ENCODE measurements around the gene SEC16A. TPM values are rescaled to one million over a fixed set of nuclear protein-coding genes. Genes with fewer than 3 reads are reported as not detected.
"Not testable (repeated sequence)": the region's sequence is repeated elsewhere in the genome, so short reads cannot be mapped to it uniquely, and the experiment has no call there.

SEC16A gene
- total and polyA plus RNA-seq, 8 donors = 51.2 to 79.5 (median 61.3) TPM

DNA sequence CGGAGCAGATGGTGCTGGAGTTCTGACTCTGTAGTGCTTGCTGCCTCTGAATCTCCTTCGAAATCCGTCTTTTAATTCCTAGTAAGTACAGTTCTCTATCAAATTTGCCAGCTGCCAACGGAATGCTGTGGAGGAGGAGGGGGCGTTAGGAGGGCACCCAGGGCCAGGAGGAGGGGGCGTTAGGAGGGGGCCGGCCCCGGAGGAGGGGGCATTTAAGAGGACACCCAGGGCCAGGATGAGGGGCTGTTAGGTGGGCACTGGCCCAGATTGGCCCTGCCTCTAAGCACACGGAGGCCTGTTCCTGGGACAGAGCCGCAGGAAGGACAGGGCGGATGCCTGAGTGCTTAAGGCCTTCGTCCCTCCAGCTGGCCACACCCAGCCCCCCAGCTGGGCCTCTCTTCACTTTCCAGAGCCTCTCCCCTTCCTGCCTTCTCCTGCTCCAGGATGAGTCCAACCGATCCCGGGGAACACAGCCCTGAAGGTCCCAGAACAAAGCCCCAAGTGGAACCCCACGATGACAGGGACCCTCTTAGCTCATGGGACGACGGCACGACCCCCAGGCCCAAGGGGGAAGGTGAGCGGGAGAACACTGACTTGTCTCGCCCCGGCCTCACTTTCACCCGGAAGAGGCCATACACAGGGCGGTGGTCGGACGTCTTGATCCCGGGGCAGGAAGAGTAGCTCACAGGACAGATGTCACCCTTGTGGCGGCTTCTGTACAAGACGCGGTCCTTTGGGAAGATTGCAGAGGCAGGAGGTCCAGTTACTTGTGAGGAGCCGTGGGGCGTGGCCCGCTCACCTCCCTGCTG is 53.0 kb downstream of the SEC16A start:
- Histone ChIP-seq H3K27me3 (no peaks in the 10 kb centered on the region), H3K36me3 (peaks cover 0 to 66% of the 10 kb centered on the region in 2 donors), H3K4me1 (no peaks in the 10 kb centered on the region), H3K27ac (no peak overlapping the region), H3K9me3 (no peaks in the 10 kb centered on the region), H3K4me3 (no peak overlapping the region)
- no peak for ATAC-seq
- no peak for DNase-seq
- intact Hi-C loops (cut with DNase I) = no loop called here
- TF ChIP-seq, protein P1, sequence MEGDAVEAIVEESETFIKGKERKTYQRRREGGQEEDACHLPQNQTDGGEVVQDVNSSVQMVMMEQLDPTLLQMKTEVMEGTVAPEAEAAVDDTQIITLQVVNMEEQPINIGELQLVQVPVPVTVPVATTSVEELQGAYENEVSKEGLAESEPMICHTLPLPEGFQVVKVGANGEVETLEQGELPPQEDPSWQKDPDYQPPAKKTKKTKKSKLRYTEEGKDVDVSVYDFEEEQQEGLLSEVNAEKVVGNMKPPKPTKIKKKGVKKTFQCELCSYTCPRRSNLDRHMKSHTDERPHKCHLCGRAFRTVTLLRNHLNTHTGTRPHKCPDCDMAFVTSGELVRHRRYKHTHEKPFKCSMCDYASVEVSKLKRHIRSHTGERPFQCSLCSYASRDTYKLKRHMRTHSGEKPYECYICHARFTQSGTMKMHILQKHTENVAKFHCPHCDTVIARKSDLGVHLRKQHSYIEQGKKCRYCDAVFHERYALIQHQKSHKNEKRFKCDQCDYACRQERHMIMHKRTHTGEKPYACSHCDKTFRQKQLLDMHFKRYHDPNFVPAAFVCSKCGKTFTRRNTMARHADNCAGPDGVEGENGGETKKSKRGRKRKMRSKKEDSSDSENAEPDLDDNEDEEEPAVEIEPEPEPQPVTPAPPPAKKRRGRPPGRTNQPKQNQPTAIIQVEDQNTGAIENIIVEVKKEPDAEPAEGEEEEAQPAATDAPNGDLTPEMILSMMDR (IDR thresholded peaks at IDR 0.05) = no peak

DNA sequence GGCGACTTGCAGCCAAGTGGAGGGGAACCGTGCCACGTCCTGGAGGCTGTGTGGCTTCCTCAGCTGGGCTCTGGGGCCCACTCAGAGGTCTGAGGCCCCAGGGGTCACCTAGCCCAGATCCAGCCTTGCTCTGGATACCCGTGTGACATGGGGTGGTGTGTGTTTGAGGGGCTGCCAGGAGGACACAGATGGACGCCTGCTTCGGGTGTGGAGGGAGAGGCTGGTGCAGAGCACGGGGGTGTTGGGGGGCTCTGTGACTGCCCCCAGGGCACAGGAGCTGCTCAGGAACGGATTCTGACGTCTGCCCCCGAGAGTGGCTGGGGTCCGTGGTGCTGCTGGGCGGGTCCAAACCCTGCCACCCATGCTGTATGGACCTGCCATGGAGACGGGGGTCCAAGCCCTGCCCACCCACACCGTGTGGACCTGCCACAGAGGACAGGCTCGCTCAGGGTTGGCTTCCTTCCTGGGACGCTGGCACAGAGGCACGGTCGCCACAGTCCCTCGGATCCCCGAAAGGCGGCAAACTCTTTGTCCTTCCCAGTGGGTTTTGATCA is 53.7 kb downstream of the SEC16A start:
- DNase-seq = no peak
- no peak overlapping the region for H3K4me3 ChIP-seq
- intact Hi-C loops (cut with DNase I) = no loop called here
- no peak overlapping the region for H3K27ac ChIP-seq
- H3K4me1 ChIP-seq = no peaks in the 10 kb centered on the region
- TF ChIP-seq, protein P1 (IDR thresholded peaks at IDR 0.05) = no peak
- peaks cover 0 to 73% of the 10 kb centered on the region in 2 donors for H3K36me3 ChIP-seq
- no peaks in the 10 kb centered on the region for H3K9me3 ChIP-seq
- H3K27me3 ChIP-seq = no peaks in the 10 kb centered on the region
- ATAC-seq = no peak

DNA sequence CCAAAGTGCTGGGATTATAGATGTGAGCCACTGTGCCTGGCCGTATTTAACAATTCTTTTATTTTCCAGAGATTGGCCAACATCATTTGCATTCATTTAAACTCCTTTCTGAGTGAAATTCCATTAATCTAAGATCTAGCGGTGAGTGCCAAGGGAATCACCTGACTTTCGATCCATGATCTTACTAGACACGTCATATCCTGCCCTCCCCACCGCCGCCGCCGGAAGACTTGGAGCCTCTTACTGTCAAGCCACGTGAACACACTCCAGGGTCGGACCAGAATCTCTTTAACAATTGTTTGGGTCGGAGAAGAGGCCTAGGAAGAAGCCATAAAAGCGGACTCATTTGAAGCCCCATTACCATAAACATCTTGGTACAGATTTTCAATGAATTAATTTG is 56.1 kb downstream of the SEC16A start:
- TF ChIP-seq, protein P1 (IDR thresholded peaks at IDR 0.05) = no peak
- peak in 1 of 4 donors; percentile 69 for DNase-seq

DNA sequence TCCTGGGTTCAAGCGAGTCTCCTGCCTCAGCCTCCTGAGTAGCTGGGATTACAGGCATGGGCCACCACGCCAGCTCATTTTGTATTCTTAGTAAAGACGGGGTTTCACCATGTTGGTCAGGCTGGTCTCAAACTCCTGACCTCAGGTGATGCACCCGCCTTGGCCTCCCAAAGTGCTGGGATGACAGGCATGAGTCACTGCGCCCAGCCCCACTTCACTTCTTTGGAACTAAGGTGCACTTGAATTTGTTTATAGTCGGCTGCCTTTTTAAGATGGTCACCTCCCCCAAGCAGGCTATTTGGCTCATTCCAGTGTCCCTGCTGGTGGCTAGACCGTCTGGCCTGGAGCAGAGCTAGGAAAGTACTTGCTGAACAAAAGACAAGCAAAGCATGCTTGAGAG is 57.5 kb downstream of the SEC16A start:
- ATAC-seq = peak; percentile 70
- intact Hi-C loops (cut with DNase I); H3K4me3 ChIP-seq; H3K27me3 ChIP-seq; DNase-seq; H3K4me1 ChIP-seq; H3K9me3 ChIP-seq; H3K27ac ChIP-seq: not testable (repeated sequence)
- H3K36me3 ChIP-seq = peaks cover 4 to 83% of the 10 kb centered on the region in 2 donors

More for the DNA sequence above, 56.1 kb downstream of the SEC16A start:
- no peak overlapping the region for H3K27ac ChIP-seq
- intact Hi-C loops (cut with DNase I) = no loop called here
- H3K36me3 ChIP-seq = peaks cover 4 to 76% of the 10 kb centered on the region in 2 donors
- no peak overlapping the region for H3K4me3 ChIP-seq
- no peaks in the 10 kb centered on the region for H3K4me1 ChIP-seq
- no peak for ATAC-seq
- no peaks in the 10 kb centered on the region for H3K9me3 ChIP-seq
- H3K27me3 ChIP-seq = no peaks in the 10 kb centered on the region

DNA sequence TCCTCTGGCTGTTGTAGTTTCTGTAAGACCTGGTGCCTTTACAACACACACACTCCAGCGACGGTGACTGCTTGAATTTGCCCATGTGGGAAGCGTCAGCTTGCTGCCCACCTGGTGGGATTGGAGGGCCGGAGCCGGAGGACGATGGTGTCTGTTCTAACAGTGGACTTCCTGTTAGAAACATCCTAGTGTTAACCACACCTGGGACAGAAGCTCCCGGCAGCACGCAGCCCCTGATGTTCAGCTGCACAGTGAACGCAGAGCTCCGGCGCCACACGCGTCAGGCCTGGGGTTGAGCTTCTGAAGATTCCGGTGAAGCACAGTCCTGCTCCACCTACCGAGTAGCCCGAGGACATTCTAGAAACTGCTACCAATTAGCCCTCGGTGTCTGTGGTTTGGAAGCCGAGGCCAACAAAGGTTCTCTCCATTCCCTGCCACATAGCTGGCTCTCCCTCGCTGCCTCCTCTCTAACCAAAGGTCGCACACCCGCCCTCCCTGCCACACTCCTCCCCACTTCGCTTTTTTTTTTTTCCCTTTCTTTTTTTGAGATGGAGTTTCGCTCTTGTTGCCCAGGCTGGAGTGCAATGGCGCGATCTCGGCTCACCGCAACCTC is 58.0 kb downstream of the SEC16A start:
- H3K4me3 ChIP-seq = no peak overlapping the region
- no peaks in the 10 kb centered on the region for H3K4me1 ChIP-seq
- ATAC-seq = no peak
- peak in 1 of 4 donors; percentile 67 for DNase-seq
- peaks cover 4 to 83% of the 10 kb centered on the region in 2 donors for H3K36me3 ChIP-seq
- no peaks in the 10 kb centered on the region for H3K9me3 ChIP-seq
- H3K27me3 ChIP-seq = no peaks in the 10 kb centered on the region
- no peak overlapping the region for H3K27ac ChIP-seq
- TF ChIP-seq, protein P1 (IDR thresholded peaks at IDR 0.05) = no peak
- intact Hi-C loops (cut with DNase I) = no loop called here

Measured in left lung (tissue), 10 donors.